Immature natural killer cell (primary cell): ENCODE data around the gene PTPN3. TPM values are rescaled to one million over a fixed set of nuclear protein-coding genes. Genes with fewer than 3 reads are reported as not detected.
"Not testable (repeated sequence)": the region's sequence is repeated elsewhere in the genome, so short reads cannot be mapped to it uniquely, and the experiment has no call there.

Experiments
- DNase-seq, 3 donors: peaks; one replicate each; pipeline ENCODE4 v3.0.0; 2022; ENCODE audit warnings: mixed read lengths in 1 of 3
- H3K27ac Mint-ChIP-seq, 6 donors: one replicate each; pipeline ENCODE4 v1.8.0; 2020; ENCODE audit warnings: mixed read lengths in 6 of 6, mild to moderate bottlenecking in 5 of 6, inconsistent platforms in 4 of 6, moderate library complexity in 3 of 6
- H3K27me3 Mint-ChIP-seq, 3 donors: one replicate each; pipeline ENCODE4 v1.8.0; 2020 to 2021; ENCODE audit warnings: low read depth in 3 of 3, mild to moderate bottlenecking in 3 of 3, mixed read lengths in 3 of 3, moderate library complexity in 3 of 3, inconsistent platforms in 1 of 3
- H3K36me3 Mint-ChIP-seq, 3 donors: one replicate each; pipeline ENCODE4 v1.8.0; 2020; ENCODE audit warnings: mixed read lengths in 3 of 3, inconsistent platforms in 2 of 3, mild to moderate bottlenecking in 2 of 3
- H3K4me1 Mint-ChIP-seq, 2 donors: one replicate each; pipeline ENCODE4 v1.8.0; 2020; ENCODE audit warnings: inconsistent platforms in 2 of 2, mild to moderate bottlenecking in 2 of 2, mixed read lengths in 2 of 2, moderate library complexity in 1 of 2
- H3K4me3 Mint-ChIP-seq, 5 donors: one replicate each; pipeline ENCODE4 v1.8.0; 2020; ENCODE audit warnings: mild to moderate bottlenecking in 5 of 5, mixed read lengths in 5 of 5, inconsistent platforms in 3 of 5, moderate library complexity in 3 of 5
- H3K9me3 Mint-ChIP-seq, 6 donors: one replicate each; pipeline ENCODE4 v1.8.0; 2020; ENCODE audit warnings: mild to moderate bottlenecking in 6 of 6, mixed read lengths in 6 of 6, inconsistent platforms in 4 of 6, moderate library complexity in 3 of 6
- polyA plus RNA-seq, 3 donors: library from polyadenylated mRNA; unstranded; fragments of 300-500 nt; fragmentation: Illumina TruSeq; gene quantifications; one replicate each; pipeline ENCODE4 v1.2.3, GENCODE V29; 2021

Gene PTPN3
- polyA plus RNA-seq, 3 donors from 2014 or later = not detected

GRCh38 chr9:109387206-109387605 lies 110.9 kb downstream of the PTPN3 start:
- no peak for DNase-seq
- Mint-ChIP-seq H3K9me3 (no peaks in the 10 kb centered on the region), H3K27ac (no peak overlapping the region), H3K4me1 (no peaks in the 10 kb centered on the region), H3K27me3 (peaks cover 0 to 13% (median 9%) of the 10 kb centered on the region in 3 donors), H3K4me3 (no peak overlapping the region), H3K36me3 (no peaks in the 10 kb centered on the region)

DNA sequence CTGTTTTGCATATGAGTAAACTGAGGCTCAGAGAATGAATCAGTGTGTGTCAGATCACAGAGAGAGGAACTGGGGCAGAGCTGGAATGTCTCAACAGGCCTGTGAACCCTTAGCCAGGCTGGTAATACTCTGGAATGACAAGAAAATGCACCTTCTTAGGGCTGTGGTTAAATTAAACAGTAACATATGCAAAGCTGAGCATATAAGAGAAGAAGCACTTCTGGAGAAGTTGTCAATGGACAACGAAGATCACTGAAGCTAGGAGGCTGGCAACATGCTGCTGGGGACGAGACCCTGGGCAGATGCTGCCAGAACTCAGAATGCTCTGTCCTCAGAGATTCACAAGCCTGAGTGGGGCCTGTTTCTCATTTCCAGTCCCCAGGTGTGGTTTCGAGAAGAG lies 112.6 kb downstream of the PTPN3 start:
- Mint-ChIP-seq H3K27me3 (peaks cover 0 to 9% (median 5%) of the 10 kb centered on the region in 3 donors), H3K27ac (no peak overlapping the region), H3K9me3 (no peaks in the 10 kb centered on the region), H3K4me1 (no peaks in the 10 kb centered on the region), H3K4me3 (no peak overlapping the region), H3K36me3 (no peaks in the 10 kb centered on the region)
- DNase-seq = no peak

- Mint-ChIP-seq H3K27me3 (peaks cover 0 to 8% (median 5%) of the 10 kb centered on the region in 3 donors), H3K36me3 (no peaks in the 10 kb centered on the region)
Measured at GRCh38 chr9:109383947-109384346, 114.2 kb downstream of the PTPN3 start.

DNA sequence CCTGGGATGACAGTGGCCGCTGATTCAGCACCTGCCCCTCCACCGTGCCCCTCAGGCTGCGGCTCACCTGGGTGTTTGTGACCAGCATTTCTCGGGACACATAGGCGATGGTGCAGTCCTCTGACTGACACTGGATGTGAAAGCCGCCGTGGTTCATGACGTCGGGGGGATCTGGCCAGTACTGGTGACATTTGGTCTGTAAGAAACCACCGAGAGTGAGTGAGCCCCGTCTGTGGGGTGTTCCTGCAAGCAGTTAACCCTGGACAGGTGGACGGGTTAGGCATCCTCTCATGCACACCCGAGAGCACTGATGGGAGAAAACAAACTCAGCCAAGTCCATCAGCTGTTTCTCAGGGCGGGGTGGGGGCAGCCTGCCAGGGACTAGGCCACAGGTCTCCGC lies 114.8 kb downstream of the PTPN3 start:
- no peak overlapping the region for H3K4me3 Mint-ChIP-seq
- no peaks in the 10 kb centered on the region for H3K4me1 Mint-ChIP-seq
- no peak for DNase-seq
- H3K27ac Mint-ChIP-seq = no peak overlapping the region
- peaks cover 0 to 8% (median 4%) of the 10 kb centered on the region in 3 donors for H3K27me3 Mint-ChIP-seq
- H3K9me3 Mint-ChIP-seq = no peaks in the 10 kb centered on the region
- H3K36me3 Mint-ChIP-seq = no peaks in the 10 kb centered on the region

More at GRCh38 chr9:109383947-109384346, 114.2 kb downstream of the PTPN3 start:
- H3K9me3 Mint-ChIP-seq = no peaks in the 10 kb centered on the region
- no peak overlapping the region for H3K4me3 Mint-ChIP-seq
- no peak overlapping the region for H3K27ac Mint-ChIP-seq
- H3K4me1 Mint-ChIP-seq = no peaks in the 10 kb centered on the region
- no peak for DNase-seq

- DNase-seq = no peak
- Mint-ChIP-seq H3K27ac (no peak overlapping the region), H3K4me1 (no peaks in the 10 kb centered on the region), H3K36me3 (no peaks in the 10 kb centered on the region), H3K9me3 (no peaks in the 10 kb centered on the region), H3K4me3 (no peak overlapping the region), H3K27me3 (peaks cover 0 to 9% (median 3%) of the 10 kb centered on the region in 3 donors)
Measured at GRCh38 chr9:109382585-109382984, 115.5 kb downstream of the PTPN3 start.

DNA sequence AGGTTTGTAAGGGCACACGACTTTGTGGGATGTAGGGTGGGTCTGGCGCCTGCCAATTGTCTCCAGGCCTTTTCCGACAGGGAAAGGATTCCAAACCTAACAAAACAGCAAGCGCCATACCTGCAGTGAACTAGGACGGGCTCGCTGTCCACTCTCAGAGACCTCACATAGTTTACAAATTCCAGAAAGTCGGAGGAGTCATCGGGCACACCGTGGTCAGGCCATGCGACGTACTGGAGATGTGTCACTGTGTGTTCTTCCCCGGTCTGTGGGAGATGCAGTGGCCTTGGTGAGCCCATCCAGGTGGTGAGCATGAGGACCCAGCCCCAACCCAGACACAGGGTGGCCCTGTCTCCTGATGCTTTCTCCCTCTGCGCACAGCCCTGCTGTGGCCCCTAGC lies 115.9 kb downstream of the PTPN3 start:
- Mint-ChIP-seq H3K27ac (no peak overlapping the region), H3K9me3 (no peaks in the 10 kb centered on the region), H3K27me3 (peaks cover 0 to 9% (median 3%) of the 10 kb centered on the region in 3 donors), H3K36me3 (no peaks in the 10 kb centered on the region), H3K4me3 (no peak overlapping the region), H3K4me1 (no peaks in the 10 kb centered on the region)
- DNase-seq = no peak

- Mint-ChIP-seq H3K27ac (no peak overlapping the region), H3K4me1 (no peaks in the 10 kb centered on the region), H3K4me3 (no peak overlapping the region), H3K36me3 (no peaks in the 10 kb centered on the region), H3K27me3 (peaks cover 0 to 16% (median 0%) of the 10 kb centered on the region in 3 donors), H3K9me3 (no peaks in the 10 kb centered on the region)
- DNase-seq = no peak
Measured at GRCh38 chr9:109381011-109381729, 116.9 kb downstream of the PTPN3 start.

DNA sequence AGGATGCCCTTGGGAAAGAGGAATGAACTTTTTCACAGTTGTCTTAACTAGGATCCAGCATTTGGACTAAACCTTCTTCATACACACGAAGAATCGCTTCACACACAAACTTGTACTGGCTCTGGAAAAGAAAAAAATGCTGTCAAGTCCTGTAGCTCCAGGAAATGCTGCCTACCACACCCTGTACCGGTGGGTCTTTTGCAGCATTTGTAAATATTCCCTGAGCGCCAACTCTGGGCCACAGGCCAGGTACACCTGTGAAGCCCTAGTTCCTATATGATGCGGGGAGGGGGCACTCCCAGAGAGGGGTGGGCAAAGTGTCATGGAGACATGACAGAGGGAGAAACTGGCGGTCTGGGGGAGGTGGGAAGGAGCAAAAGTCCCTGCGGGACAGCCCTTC lies 118.6 kb downstream of the PTPN3 start:
- no peak overlapping the region for H3K27ac Mint-ChIP-seq
- peaks cover 0 to 16% (median 2%) of the 10 kb centered on the region in 3 donors for H3K27me3 Mint-ChIP-seq
- H3K9me3 Mint-ChIP-seq = peaks cover 0 to 1% (median 0%) of the 10 kb centered on the region in 6 donors
- H3K36me3 Mint-ChIP-seq = no peaks in the 10 kb centered on the region
- no peaks in the 10 kb centered on the region for H3K4me1 Mint-ChIP-seq
- no peak overlapping the region for H3K4me3 Mint-ChIP-seq
- no peak for DNase-seq

GRCh38 chr9:109378316-109378715 lies 119.8 kb downstream of the PTPN3 start:
- H3K36me3 Mint-ChIP-seq = no peaks in the 10 kb centered on the region
- H3K27me3 Mint-ChIP-seq = peaks cover 0 to 12% (median 2%) of the 10 kb centered on the region in 3 donors
- H3K4me1 Mint-ChIP-seq = no peaks in the 10 kb centered on the region
- peaks cover 0 to 1% (median 0%) of the 10 kb centered on the region in 6 donors for H3K9me3 Mint-ChIP-seq
- DNase-seq = no peak
- H3K27ac Mint-ChIP-seq = no peak overlapping the region
- H3K4me3 Mint-ChIP-seq = no peak overlapping the region

DNA sequence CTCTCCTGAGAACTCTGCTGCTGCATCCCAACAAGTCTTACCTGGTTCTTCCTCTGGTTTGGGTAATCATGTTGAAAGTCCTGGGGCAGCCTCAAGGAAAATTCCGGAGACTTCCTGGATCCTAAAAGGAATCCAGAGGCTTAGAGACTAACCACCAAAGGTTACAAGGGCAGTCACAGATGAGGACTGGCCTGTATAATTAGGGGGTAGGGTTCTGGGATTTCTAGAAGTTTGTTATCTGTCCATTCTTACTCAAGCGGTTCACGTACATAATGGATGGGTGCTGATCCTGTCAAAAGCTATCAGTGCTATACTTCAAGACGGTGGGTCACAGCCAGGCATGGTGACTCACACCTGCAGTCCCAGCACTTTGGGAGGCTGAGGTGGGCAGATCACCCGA lies 125.9 kb downstream of the PTPN3 start:
- peaks cover 2 to 13% (median 4%) of the 10 kb centered on the region in 3 donors for H3K27me3 Mint-ChIP-seq
- no peaks in the 10 kb centered on the region for H3K4me1 Mint-ChIP-seq
- H3K9me3 Mint-ChIP-seq = peaks cover 0 to 1% (median 0%) of the 10 kb centered on the region in 6 donors
- no peaks in the 10 kb centered on the region for H3K36me3 Mint-ChIP-seq
- no peak overlapping the region for H3K27ac Mint-ChIP-seq
- no peak overlapping the region for H3K4me3 Mint-ChIP-seq
- DNase-seq = no peak

- no peaks in the 10 kb centered on the region for H3K36me3 Mint-ChIP-seq
- peaks cover 2 to 13% (median 4%) of the 10 kb centered on the region in 3 donors for H3K27me3 Mint-ChIP-seq
- no peak for DNase-seq
- H3K9me3 Mint-ChIP-seq = peaks cover 0 to 1% (median 0%) of the 10 kb centered on the region in 6 donors
- no peak overlapping the region for H3K4me3 Mint-ChIP-seq
- no peak overlapping the region for H3K27ac Mint-ChIP-seq
- no peaks in the 10 kb centered on the region for H3K4me1 Mint-ChIP-seq
Measured at GRCh38 chr9:109371374-109371773, 126.7 kb downstream of the PTPN3 start.

DNA sequence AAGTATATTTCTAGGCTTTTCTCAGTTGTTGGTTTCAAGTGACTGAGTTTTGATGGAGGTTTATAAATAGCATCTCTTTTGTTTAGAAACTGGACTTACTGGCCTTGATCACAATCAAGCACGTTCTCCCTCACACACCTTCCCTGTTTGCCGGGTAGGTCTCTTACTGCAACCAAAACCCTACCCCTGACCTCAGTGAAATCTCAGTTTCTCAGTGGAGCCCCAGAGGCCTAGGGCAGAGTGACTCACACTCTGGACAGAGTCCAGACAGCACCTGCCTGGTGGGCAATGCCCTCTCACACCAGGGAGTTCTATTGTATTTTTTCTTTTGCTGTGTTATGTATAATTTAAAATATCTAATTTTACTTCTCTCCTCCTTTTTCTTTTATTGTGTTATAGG lies 128.8 kb downstream of the PTPN3 start:
- Mint-ChIP-seq H3K4me3 (no peak overlapping the region), H3K27ac (no peak overlapping the region), H3K27me3 (peaks cover 1 to 19% (median 2%) of the 10 kb centered on the region in 3 donors), H3K36me3 (no peaks in the 10 kb centered on the region), H3K9me3 (peaks cover 0 to 3% (median 0%) of the 10 kb centered on the region in 6 donors), H3K4me1 (no peaks in the 10 kb centered on the region)
- DNase-seq = no peak

DNA sequence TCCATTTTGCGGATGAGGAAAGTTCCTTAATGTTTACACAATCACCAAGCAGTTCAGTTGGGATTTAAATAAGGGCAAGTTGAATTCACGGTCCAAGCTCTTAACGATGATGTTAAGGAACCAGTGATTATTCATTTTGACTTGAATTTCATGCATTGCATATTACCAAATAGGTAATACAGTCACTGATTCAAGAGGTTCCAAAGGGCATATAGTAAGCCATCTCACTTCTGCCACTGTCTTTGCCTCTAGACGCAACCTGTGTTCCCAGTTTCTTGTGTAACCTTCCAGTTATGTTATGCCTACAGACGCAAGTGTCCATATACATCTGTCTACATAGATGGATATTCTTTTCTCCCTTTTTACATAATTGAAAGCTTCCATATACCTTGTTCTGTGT lies 137.3 kb downstream of the PTPN3 start:
- H3K4me1 Mint-ChIP-seq = no peaks in the 10 kb centered on the region
- H3K36me3 Mint-ChIP-seq = no peaks in the 10 kb centered on the region
- no peak for DNase-seq
- no peak overlapping the region for H3K27ac Mint-ChIP-seq
- H3K27me3 Mint-ChIP-seq = peaks cover 2 to 12% (median 2%) of the 10 kb centered on the region in 3 donors
- no peak overlapping the region for H3K4me3 Mint-ChIP-seq
- H3K9me3 Mint-ChIP-seq = peaks cover 0 to 2% (median 0%) of the 10 kb centered on the region in 6 donors

DNA sequence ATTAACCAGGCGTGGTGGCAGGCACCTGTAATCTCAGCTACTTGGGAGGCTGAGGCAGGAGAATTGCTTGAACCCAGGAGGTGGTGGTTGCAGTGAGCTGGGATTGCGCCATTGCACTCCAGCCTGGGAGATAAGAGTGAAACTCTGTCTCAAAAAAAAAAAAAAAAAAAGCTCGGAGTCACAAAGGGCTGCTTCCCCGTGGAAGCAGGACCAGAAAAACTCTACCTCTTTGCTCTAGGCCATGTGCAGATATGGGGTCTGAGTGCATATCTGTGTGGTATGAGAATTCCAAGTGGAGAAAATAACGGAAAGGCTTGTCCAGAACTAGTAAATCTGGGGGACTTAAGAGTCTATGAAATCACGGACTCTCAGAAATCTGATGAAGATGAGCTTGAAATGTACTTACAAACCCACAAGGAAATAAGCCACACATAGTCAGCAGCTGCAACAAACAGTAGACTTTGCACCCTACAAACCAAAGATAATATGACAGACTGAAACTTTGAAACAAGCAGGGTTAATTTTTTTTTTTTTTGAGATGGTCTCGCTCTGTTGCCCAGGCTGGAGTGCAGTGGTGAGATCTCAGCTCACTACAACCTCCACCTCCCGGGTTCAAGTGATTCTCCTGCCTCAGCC lies 139.0 kb downstream of the PTPN3 start:
- H3K36me3 Mint-ChIP-seq, H3K27ac Mint-ChIP-seq, H3K4me3 Mint-ChIP-seq, DNase-seq, H3K27me3 Mint-ChIP-seq, H3K9me3 Mint-ChIP-seq, H3K4me1 Mint-ChIP-seq: not testable (repeated sequence)
